Caco-2 (cell line): ENCODE measurements around the gene DFFB. TPM values are rescaled to one million over a fixed set of nuclear protein-coding genes. Genes with fewer than 3 reads are reported as not detected.

ENCODE experiments used
- BruUV-seq: library from RNA; stranded (reverse); fragments of 400-500 nt; replicated peaks from 2 replicates; lab custom pipeline; 2021; lab: Mats Ljungman, UMichigan
- CTCF ChIA-PET: fragments of 300-600 bp; sonication (Branson Sonifier 250); formaldehyde crosslinking; loops from one replicate; lab custom pipeline; 2022; ENCODE audit warnings: antibody characterized with exemption; lab: Charles Lee
- POLR2A ChIA-PET: fragments of 300-600 bp; sonication (Branson Sonifier 250); formaldehyde crosslinking; loops from one replicate; lab custom pipeline; 2022; ENCODE audit warnings: antibody characterized with exemption; lab: Charles Lee
- DNase-seq, 2 experiments: peaks; one replicate each; pipeline versions ENCODE4 v3.0.0 to v3.0.0-alpha.2; 2020 to 2022
- H3K27me3 ChIP-seq: replicated peaks from 2 replicates; pipeline ENCODE4 v1.6.0; 2011; ENCODE audit warnings: low read length; ENCODE audit not compliant: control insufficient read depth, insufficient read depth
- H3K36me3 ChIP-seq: 2 replicates; pipeline ENCODE4 v1.5.1; 2011; ENCODE audit warnings: low read length; ENCODE audit not compliant: control insufficient read depth, insufficient read depth
- H3K4me1 ChIP-seq: fragments of 250-450 bp; sonication (Bioruptor Pico); 2 replicates; pipeline ENCODE4 v1.5.1; 2020; ENCODE audit warnings: mild to moderate bottlenecking
- H3K4me3 ChIP-seq: 2 replicates; pipeline ENCODE4 v1.5.1; 2011; ENCODE audit warnings: low read depth, mild to moderate bottlenecking, control low read depth, low read length
- H3K9me3 ChIP-seq: fragments of 250-450 bp; sonication (Bioruptor Pico); 2 replicates; pipeline ENCODE4 v1.5.1; 2020; ENCODE audit warnings: mild to moderate bottlenecking, moderate library complexity
- H3K27ac Mint-ChIP-seq: one replicate; pipeline ENCODE4 v1.8.0; 2022; ENCODE audit warnings: mixed read lengths; ENCODE audit not compliant: unreplicated experiment
- H3K27me3 Mint-ChIP-seq: one replicate; pipeline ENCODE4 v1.8.0; 2022; ENCODE audit warnings: mixed read lengths; ENCODE audit not compliant: insufficient read depth, unreplicated experiment
- H3K36me3 Mint-ChIP-seq: one replicate; pipeline ENCODE4 v1.8.0; 2022; ENCODE audit warnings: mild to moderate bottlenecking, mixed read lengths; ENCODE audit not compliant: insufficient read depth, unreplicated experiment
- H3K4me1 Mint-ChIP-seq: one replicate; pipeline ENCODE4 v1.8.0; 2022; ENCODE audit warnings: low read depth, mixed read lengths; ENCODE audit not compliant: unreplicated experiment
- H3K4me3 Mint-ChIP-seq: one replicate; pipeline ENCODE4 v1.8.0; 2022; ENCODE audit warnings: mild to moderate bottlenecking, moderate library complexity, mixed read lengths; ENCODE audit not compliant: unreplicated experiment
- H3K9me3 Mint-ChIP-seq: one replicate; pipeline ENCODE4 v1.8.0; 2022; ENCODE audit warnings: mixed read lengths; ENCODE audit not compliant: unreplicated experiment
- CTCF ChIP-seq, 2 experiments: fragments of 200-600 bp in 1 of 2; IDR thresholded peaks; 1 replicate in 1 of 2; 2 replicates in 1 of 2; pipeline versions ENCODE4 v1.5.1 to v1.8.0; 2011 to 2022; ENCODE audit warnings: antibody characterized with exemption in 1 of 2, control low read depth in 1 of 2, inconsistent platforms in 1 of 2, low read depth in 1 of 2, low read length in 1 of 2, mild to moderate bottlenecking in 1 of 2, moderate library complexity in 1 of 2; ENCODE audit not compliant: insufficient read depth in 1 of 2, severe bottlenecking in 1 of 2, unreplicated experiment in 1 of 2
- intact Hi-C: fragments of 100-400 bp; cut with micrococcal nuclease; formaldehyde crosslinking; loops from one replicate; pipeline ENCODE4 v1.10.0; 2022; ENCODE audit not compliant: unreplicated experiment
- total RNA-seq: library from RNA; stranded (reverse); gene quantifications from 2 replicates; pipeline ENCODE4 v1.2.3, GENCODE V29; 2022

The DFFB gene
- total RNA-seq, 1 experiment from 2014 or later: 7.7 TPM

GRCh38 chr1:3895279-3895950, 38.1 kb downstream of the DFFB start:
- intact Hi-C loops: no loop called here
- CTCF ChIA-PET: no interaction called here

GRCh38 chr1:3895951-3896325, 38.7 kb downstream of the DFFB start:
- no peaks in the 10 kb centered on the region for H3K27me3 ChIP-seq
- no peak for DNase-seq
- Mint-ChIP-seq H3K27me3 (no peaks in the 10 kb centered on the region), H3K36me3 (peaks cover 6% of the 10 kb centered on the region), H3K4me1 (peaks cover 7% of the 10 kb centered on the region), H3K9me3 (no peaks in the 10 kb centered on the region), H3K27ac (no peak overlapping the region), H3K4me3 (no peak overlapping the region)
- no peak overlapping the region for H3K4me3 ChIP-seq
- intact Hi-C loops: no loop called here
- POLR2A ChIA-PET: no interaction called here
- CTCF ChIA-PET: no interaction called here
- no TSS peak for BruUV-seq
- no peaks in the 10 kb centered on the region for H3K9me3 ChIP-seq
- no peaks in the 10 kb centered on the region; the same call in 1 of the 2 replicates for H3K4me1 ChIP-seq
- no peaks in the 10 kb centered on the region for H3K36me3 ChIP-seq
- TF ChIP-seq CTCF (IDR thresholded peaks at IDR 0.05; ENCODE audit: insufficient read depth in 1 of 2, low read depth in 1 of 2, low read length in 1 of 2, severe bottlenecking in 1 of 2, unreplicated experiment in 1 of 2): no peak

More at GRCh38 chr1:3895279-3895950, 38.1 kb downstream of the DFFB start:
- Histone ChIP-seq H3K36me3 (peaks cover 2% of the 10 kb centered on the region; the same call in 1 of the 2 replicates), H3K4me3 (no peak overlapping the region), H3K9me3 (no peaks in the 10 kb centered on the region), H3K27me3 (no peaks in the 10 kb centered on the region), H3K4me1 (no peaks in the 10 kb centered on the region; the same call in 1 of the 2 replicates)
- BruUV-seq: no TSS peak
- POLR2A ChIA-PET: no interaction called here
- peaks cover 6% of the 10 kb centered on the region for H3K36me3 Mint-ChIP-seq
- no peak for TF ChIP-seq CTCF (IDR thresholded peaks at IDR 0.05; ENCODE audit: insufficient read depth in 1 of 2, low read depth in 1 of 2, low read length in 1 of 2, severe bottlenecking in 1 of 2, unreplicated experiment in 1 of 2)
- H3K4me3 Mint-ChIP-seq: no peak overlapping the region
- no peaks in the 10 kb centered on the region for H3K9me3 Mint-ChIP-seq
- no peak for DNase-seq
- peaks cover 7% of the 10 kb centered on the region for H3K4me1 Mint-ChIP-seq
- no peak overlapping the region for H3K27ac Mint-ChIP-seq
- H3K27me3 Mint-ChIP-seq: no peaks in the 10 kb centered on the region

- no peaks in the 10 kb centered on the region for H3K27me3 Mint-ChIP-seq
- ChIA-PET CTCF (no interaction called here), POLR2A (no interaction called here)
- Histone ChIP-seq H3K4me3 (no peak overlapping the region), H3K27me3 (no peaks in the 10 kb centered on the region), H3K4me1 (no peaks in the 10 kb centered on the region; the same call in 1 of the 2 replicates), H3K36me3 (no peaks in the 10 kb centered on the region), H3K9me3 (no peaks in the 10 kb centered on the region)
- H3K4me1 Mint-ChIP-seq: peaks cover 7% of the 10 kb centered on the region
- H3K9me3 Mint-ChIP-seq: no peaks in the 10 kb centered on the region
- BruUV-seq: no TSS peak
- intact Hi-C loops: no loop called here
- H3K4me3 Mint-ChIP-seq: no peak overlapping the region
- no peak for TF ChIP-seq CTCF (IDR thresholded peaks at IDR 0.05; ENCODE audit: insufficient read depth in 1 of 2, low read depth in 1 of 2, low read length in 1 of 2, severe bottlenecking in 1 of 2, unreplicated experiment in 1 of 2)
- DNase-seq: no peak
- no peak overlapping the region for H3K27ac Mint-ChIP-seq
- peaks cover 6% of the 10 kb centered on the region for H3K36me3 Mint-ChIP-seq
Measured at GRCh38 chr1:3896396-3897000, 39.2 kb downstream of the DFFB start.
